Stomach (tissue), 9 donors: ENCODE data around the gene AP5Z1. TPM values are rescaled to one million over a fixed set of nuclear protein-coding genes. Genes with fewer than 3 reads are reported as not detected.

Experiments
- DNase-seq, 2 donors: peaks; one replicate each; pipeline versions ENCODE4 v3.0.0 to v3.0.0-alpha.2; 2013 to 2019
- H3K27ac ChIP-seq, 5 donors: fragments of 200-600 bp in 4 of 5; sonication (generic) in 4 of 5; one replicate each; pipeline ENCODE4 v1.5.1; 2013 to 2019; ENCODE audit warnings: mild to moderate bottlenecking in 1 of 5, moderate library complexity in 1 of 5
- H3K27me3 ChIP-seq, 3 donors: fragments of 200-600 bp; sonication (generic); one replicate each; pipeline ENCODE4 v1.5.1; 2017 to 2019; ENCODE audit warnings: mixed run types in 1 of 3
- H3K36me3 ChIP-seq, 4 donors: fragments of 200-600 bp; sonication (generic); 1 replicate in 3 of 4; 2 replicates in 1 of 4; pipeline ENCODE4 v1.5.1; 2016 to 2019
- H3K4me1 ChIP-seq, 4 donors: fragments of 200-600 bp; sonication (generic); one replicate each; pipeline ENCODE4 v1.5.1; 2016 to 2019
- H3K4me3 ChIP-seq, 4 donors: fragments of 200-600 bp; sonication (generic) in 3 of 4; one replicate each; pipeline ENCODE4 v1.5.1; 2016 to 2019; ENCODE audit warnings: mild to moderate bottlenecking in 1 of 4
- H3K9me3 ChIP-seq, 4 donors: fragments of 200-600 bp; sonication (generic); one replicate each; pipeline ENCODE4 v1.5.1; 2016 to 2019
- EP300 ChIP-seq: sonication (generic); formaldehyde crosslinking; IDR thresholded peaks from one replicate; pipeline ENCODE4 v1.6.1; 2017; ENCODE audit warnings: antibody characterized with exemption
- POLR2A ChIP-seq, 4 donors: fragments of 450-650 bp; IDR thresholded peaks; one replicate each; pipeline ENCODE4 v1.6.1; 2016; ENCODE audit warnings: antibody characterized with exemption in 4 of 4, control low read depth in 2 of 4, mild to moderate bottlenecking in 1 of 4, moderate library complexity in 1 of 4
- POLR2AphosphoS5 ChIP-seq, 3 donors: sonication (generic); formaldehyde crosslinking; IDR thresholded peaks; one replicate each; pipeline ENCODE4 v1.6.1; 2016; ENCODE audit warnings: antibody characterized with exemption in 3 of 3
- WGBS, 5 donors: extraction: QIAGEN DNeasy Blood & Tissue Kit in 3 of 5; methylation state at CpG; one replicate each; pipeline versions ENCODE4 v1.1.5 to v1.1.7; 2013 to 2018; 5-methylcytosine and 5-hydroxymethylcytosine counted together
- intact Hi-C: fragments of 100-400 bp; cut with DNase I; formaldehyde crosslinking; loops from one replicate; pipeline ENCODE4 v1.15.1; 2023; ENCODE audit warnings: low total_unique reads
- polyA plus RNA-seq, 3 donors: library from polyadenylated mRNA; stranded (reverse); fragments of 200-250 nt; gene quantifications; one replicate each; pipeline ENCODE4 v1.2.3, GENCODE V29; 2013
- total RNA-seq, 5 donors: library from RNA; depleted of rRNA; stranded (reverse); fragments of >200 nt; gene quantifications; one replicate each; pipeline versions ENCODE4 v1.1.0 to v1.2.3, GENCODE V29; 2014 to 2016
- TF ChIP-seq, protein P1 (sequence below), 7 experiments: fragments of 450-650 bp in 4 of 7; fragments of 200-600 bp in 3 of 7; sonication (generic) in 3 of 7; IDR thresholded peaks; one replicate each; pipeline ENCODE4 v1.5.1; 2016 to 2019; ENCODE audit warnings: antibody characterized with exemption in 7 of 7, control low read depth in 2 of 7, mild to moderate bottlenecking in 1 of 7
- donor health status: healthy with polysubstance abuse.
- donor health status: Bipolar disorder and iron deficiency.
- donor health status: healthy.

Gene AP5Z1
- total and polyA plus RNA-seq, 8 donors, result 11.6 to 140 (median 42.3) TPM

DNA sequence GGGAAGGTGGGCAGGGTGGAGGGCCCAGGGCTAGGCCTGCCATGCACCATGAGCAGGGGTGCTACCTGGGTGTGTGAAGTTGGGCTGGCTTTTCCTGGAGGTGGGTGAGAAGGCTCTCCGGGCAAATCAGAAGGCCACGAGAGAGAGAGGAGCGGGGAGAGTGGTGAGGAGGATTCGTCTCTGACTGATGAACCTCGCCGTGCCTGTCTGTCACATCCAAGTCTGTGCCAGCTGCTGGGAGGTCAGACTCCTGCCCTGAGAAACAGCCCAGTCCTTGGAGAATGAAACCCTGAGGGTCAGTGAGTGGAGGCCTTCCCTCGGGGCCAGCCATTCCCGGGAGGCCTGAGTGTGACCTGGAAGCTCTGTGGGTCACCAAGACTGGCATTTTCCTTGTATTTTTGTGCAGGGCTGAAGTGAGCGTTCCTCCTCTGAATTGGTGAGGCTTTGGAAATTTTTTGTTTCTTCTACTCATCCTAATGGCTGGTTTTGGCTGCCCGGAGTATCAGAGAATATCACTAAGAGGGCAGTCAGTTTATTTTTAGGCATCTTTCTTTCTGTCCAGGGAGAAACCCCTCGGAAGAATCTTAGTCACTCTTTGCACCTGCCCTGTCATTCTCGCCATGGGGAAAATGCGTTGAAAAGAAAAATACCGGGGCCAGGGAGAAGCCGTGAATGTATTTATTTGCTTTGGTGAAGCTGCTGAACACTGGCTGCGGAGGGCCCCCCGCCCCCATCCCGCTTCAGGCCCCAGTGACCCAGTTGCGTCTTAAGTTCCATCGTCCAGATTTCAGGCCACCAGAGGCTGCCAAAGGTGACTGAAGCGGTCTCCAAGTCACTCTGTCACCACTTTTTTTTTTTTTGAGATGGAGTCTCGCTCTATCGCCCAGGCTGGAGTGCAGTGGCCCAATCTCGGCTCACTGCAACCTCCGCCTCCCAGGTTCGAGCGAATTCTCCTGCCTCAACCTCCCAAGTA lies 6.5 kb upstream of the AP5Z1 start:
- Histone ChIP-seq H3K27ac (peak overlapping the region in 4 of 5 donors; percentile 20 to 94 (median 44)), H3K4me1 (peaks cover 6 to 49% (median 23%) of the 10 kb centered on the region in 4 donors), H3K4me3 (peak overlapping the region in 2 of 4 donors; percentile 9 to 14), H3K36me3 (peaks cover 3 to 46% (median 25%) of the 10 kb centered on the region in 4 donors), H3K9me3 (no peaks in the 10 kb centered on the region), H3K27me3 (no peaks in the 10 kb centered on the region)
- DNase-seq, result no peak
- WGBS, 5 donors, result 77 to 92% (median 89%) methylated on average over 26 to 27 of the region's 27 CpGs
- intact Hi-C loops, result no loop called here
- no peak for TF ChIP-seq POLR2A (IDR thresholded peaks at IDR 0.05)
- TF ChIP-seq, protein P1, sequence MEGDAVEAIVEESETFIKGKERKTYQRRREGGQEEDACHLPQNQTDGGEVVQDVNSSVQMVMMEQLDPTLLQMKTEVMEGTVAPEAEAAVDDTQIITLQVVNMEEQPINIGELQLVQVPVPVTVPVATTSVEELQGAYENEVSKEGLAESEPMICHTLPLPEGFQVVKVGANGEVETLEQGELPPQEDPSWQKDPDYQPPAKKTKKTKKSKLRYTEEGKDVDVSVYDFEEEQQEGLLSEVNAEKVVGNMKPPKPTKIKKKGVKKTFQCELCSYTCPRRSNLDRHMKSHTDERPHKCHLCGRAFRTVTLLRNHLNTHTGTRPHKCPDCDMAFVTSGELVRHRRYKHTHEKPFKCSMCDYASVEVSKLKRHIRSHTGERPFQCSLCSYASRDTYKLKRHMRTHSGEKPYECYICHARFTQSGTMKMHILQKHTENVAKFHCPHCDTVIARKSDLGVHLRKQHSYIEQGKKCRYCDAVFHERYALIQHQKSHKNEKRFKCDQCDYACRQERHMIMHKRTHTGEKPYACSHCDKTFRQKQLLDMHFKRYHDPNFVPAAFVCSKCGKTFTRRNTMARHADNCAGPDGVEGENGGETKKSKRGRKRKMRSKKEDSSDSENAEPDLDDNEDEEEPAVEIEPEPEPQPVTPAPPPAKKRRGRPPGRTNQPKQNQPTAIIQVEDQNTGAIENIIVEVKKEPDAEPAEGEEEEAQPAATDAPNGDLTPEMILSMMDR (IDR thresholded peaks at IDR 0.05), result no peak
- TF ChIP-seq EP300, result no peak
- no peak for TF ChIP-seq POLR2AphosphoS5 (IDR thresholded peaks at IDR 0.05)

DNA sequence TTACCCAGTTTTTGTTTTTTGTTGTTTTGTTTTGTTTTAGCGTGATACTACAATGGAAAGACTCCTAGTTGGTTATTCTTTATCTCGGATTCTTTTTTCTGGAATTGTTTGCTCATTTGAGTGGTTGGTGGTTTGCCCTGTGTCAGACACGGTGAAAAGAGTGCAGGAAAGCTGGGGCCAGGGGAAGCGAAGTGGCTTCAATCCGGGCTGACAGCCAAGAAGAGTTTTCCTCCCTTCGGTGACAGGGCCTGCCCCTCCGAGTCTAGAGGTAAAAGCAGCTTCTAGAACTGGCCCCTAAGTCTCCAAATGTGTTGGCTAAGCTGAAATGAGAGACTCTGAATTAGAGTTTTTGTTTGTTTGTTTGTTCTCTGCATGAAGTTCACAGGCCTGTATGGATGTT lies 5.7 kb upstream of the AP5Z1 start:
- TF ChIP-seq EP300 (no peak), POLR2AphosphoS5 (IDR thresholded peaks at IDR 0.05) (no peak), POLR2A (IDR thresholded peaks at IDR 0.05) (no peak)
- TF ChIP-seq, protein P1 (IDR thresholded peaks at IDR 0.05), result no peak
- Histone ChIP-seq H3K27me3 (no peaks in the 10 kb centered on the region), H3K4me1 (peaks cover 13 to 58% (median 32%) of the 10 kb centered on the region in 4 donors), H3K27ac (peak overlapping the region in 3 of 5 donors; percentile 35 to 94 (median 52)), H3K9me3 (no peaks in the 10 kb centered on the region), H3K4me3 (no peak overlapping the region), H3K36me3 (peaks cover 0 to 37% (median 17%) of the 10 kb centered on the region in 4 donors)
- peak in 1 of 2 donors; percentile 39 for DNase-seq
- intact Hi-C loops, result no loop called here
- WGBS, 5 donors, result 14 to 29% (median 24%) methylated on average over 7 of the region's 7 CpGs

DNA sequence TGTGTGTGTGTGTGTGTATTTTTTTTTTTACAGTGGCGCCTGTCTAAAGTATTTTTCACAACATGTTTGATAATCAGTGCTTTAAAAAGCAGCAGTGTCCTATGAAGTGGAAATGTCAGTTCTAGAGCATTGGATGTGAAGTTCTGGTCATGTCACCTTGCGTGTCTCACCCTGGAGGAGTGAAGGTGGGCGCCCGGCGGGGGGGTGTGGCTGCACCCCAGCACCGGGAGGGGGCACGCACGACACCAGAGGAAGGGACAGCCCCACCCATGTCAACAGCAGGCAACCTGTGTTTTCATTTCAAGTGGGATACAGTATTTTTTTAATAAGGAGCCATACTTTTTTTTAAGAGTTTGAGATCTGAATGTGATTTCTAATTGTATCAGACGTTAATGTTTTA lies 4.5 kb upstream of the AP5Z1 start:
- TF ChIP-seq POLR2A (IDR thresholded peaks at IDR 0.05), result no peak
- no peak for TF ChIP-seq EP300
- TF ChIP-seq, protein P1 (IDR thresholded peaks at IDR 0.05), result no peak
- no peak for TF ChIP-seq POLR2AphosphoS5 (IDR thresholded peaks at IDR 0.05)
- intact Hi-C loops, result no loop called here
- Histone ChIP-seq H3K4me1 (peaks cover 14 to 55% (median 32%) of the 10 kb centered on the region in 4 donors), H3K4me3 (no peak overlapping the region), H3K9me3 (no peaks in the 10 kb centered on the region), H3K36me3 (peaks cover 0 to 28% (median 10%) of the 10 kb centered on the region in 4 donors), H3K27ac (peak overlapping the region in 2 of 5 donors; percentile 1 to 94), H3K27me3 (no peaks in the 10 kb centered on the region)
- 66 to 71% (median 67%) methylated on average over 9 of the region's 9 CpGs for WGBS, 5 donors
- no peak for DNase-seq

DNA sequence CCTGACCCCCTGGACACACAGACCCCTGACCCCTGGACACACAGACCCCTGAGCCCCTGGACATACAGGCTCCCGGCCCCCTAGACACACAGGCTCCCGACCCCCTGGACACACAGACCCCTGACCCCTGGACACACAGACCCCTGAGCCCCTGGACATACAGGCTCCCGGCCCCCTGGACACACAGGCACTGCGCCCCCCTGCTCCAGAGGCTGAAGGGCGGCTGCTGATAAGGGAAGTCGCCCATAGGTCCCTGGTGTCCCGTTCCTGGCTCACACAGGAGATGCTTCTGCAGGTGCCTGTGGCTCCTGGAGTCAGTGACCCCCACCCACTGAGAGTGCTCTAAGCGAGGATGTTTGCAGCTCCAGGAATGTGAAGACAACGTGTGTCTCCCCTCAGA lies 3.7 kb upstream of the AP5Z1 start:
- Histone ChIP-seq H3K4me1 (peaks cover 22 to 55% (median 40%) of the 10 kb centered on the region in 4 donors), H3K27ac (peak overlapping the region in 1 of 5 donors; percentile 94), H3K4me3 (no peak overlapping the region), H3K27me3 (no peaks in the 10 kb centered on the region), H3K9me3 (no peaks in the 10 kb centered on the region), H3K36me3 (peaks cover 0 to 19% (median 9%) of the 10 kb centered on the region in 4 donors)
- intact Hi-C loops, result no loop called here
- WGBS, 5 donors, result 78 to 90% (median 85%) methylated on average over 5 to 9 of the region's 9 CpGs
- DNase-seq, result no peak
- no peak for TF ChIP-seq POLR2A (IDR thresholded peaks at IDR 0.05)
- no peak for TF ChIP-seq EP300
- TF ChIP-seq, protein P1 (IDR thresholded peaks at IDR 0.05), result no peak
- TF ChIP-seq POLR2AphosphoS5 (IDR thresholded peaks at IDR 0.05), result no peak
